A549 treated with RU486 at 1 μM for 4 hours (cell line): Measurements from ENCODE around the gene LBHD2. TPM values are rescaled to one million over a fixed set of nuclear protein-coding genes. Genes with fewer than 3 reads are reported as not detected.

Experiments used
- total RNA-seq: library from RNA; stranded (reverse); fragments of 200-300 nt; extraction: Qiagen RNA extraction; gene quantifications from 5 replicates; pipeline ENCODE4 v1.2.3, GENCODE V29; 2022; ENCODE audit warnings: low read depth

Gene LBHD2
- 0.14 TPM in 1 of 5 replicates, not detected in the others for total RNA-seq

GRCh38 chr14:103084021-103084919 lies at the start of gene LBHD2:
Gene LBHD2, plus strand, starts transcription at chr14:103084210. Its CDS starts 1,803 bp downstream, at chr14:103086013.

GRCh38 chr14:103057372-103058163 lies 26.4 kb upstream of the LBHD2 start, which contains the start of gene CDC42BPB:
Gene CDC42BPB, minus strand, starts transcription at chr14:103057549. Its CDS starts 376 bp downstream, at chr14:103057173.

GRCh38 chr14:103094406-103095209 lies 10.6 kb downstream of the LBHD2 start, which contains the start of gene EXOC3L4:
Gene EXOC3L4, plus strand, starts transcription at chr14:103094725. Its CDS starts 5,495 bp downstream, at chr14:103100220.

GRCh38 chr14:103122947-103123633 lies 39.1 kb downstream of the LBHD2 start, which contains the start of gene TNFAIP2:
Gene TNFAIP2, plus strand, starts transcription at chr14:103123461. Its CDS starts 2,997 bp downstream, at chr14:103126458.

Other genes starting within 250 kb of the LBHD2 start
- gene AMN, start 161.5 kb upstream of the LBHD2 start, total RNA-seq = 0.21 to 0.64 TPM (median 0.43 TPM) in 5 replicates
- gene CDC42BPB, start 26.7 kb upstream of the LBHD2 start, total RNA-seq = 55.1 to 72.2 TPM (median 68.1 TPM) in 5 replicates
- 0.53 to 2.7 TPM (median 2.0 TPM) in 5 replicates for gene EXOC3L4, start 10.5 kb downstream of the LBHD2 start, total RNA-seq
- 298 to 395 TPM (median 349 TPM) in 5 replicates for gene TNFAIP2, start 39.3 kb downstream of the LBHD2 start, total RNA-seq